ENCODE measurements around the gene DNAH2.

DNAH2 gene

GRCh38 chr17:7702776-7703175, 14.8 kb upstream of the DNAH2 start:
- no peak for DNase-seq

GRCh38 chr17:7703584-7704479, 13.7 kb upstream of the DNAH2 start:
- DNase-seq = peak in 1 of 5 experiments; percentile 30

- no peak for DNase-seq
Observed at GRCh38 chr17:7704601-7705268, 12.8 kb upstream of the DNAH2 start, which contains the start of gene EFNB3. Gene EFNB3, plus strand, starts transcription at chr17:7705202. Its CDS starts 397 bp downstream, at chr17:7705599.

- no peak for DNase-seq
Observed at GRCh38 chr17:7705269-7706255, 12.0 kb upstream of the DNAH2 start.

- no peak for DNase-seq
Observed at GRCh38 chr17:7706631-7707354, 10.8 kb upstream of the DNAH2 start.

GRCh38 chr17:7707446-7707845, 10.1 kb upstream of the DNAH2 start:
- DNase-seq = no peak

GRCh38 chr17:7707858-7708750, 9.4 kb upstream of the DNAH2 start:
- DNase-seq = no peak

- DNase-seq = no peak
Observed at GRCh38 chr17:7709031-7709430, 8.5 kb upstream of the DNAH2 start.

- DNase-seq = no peak
Observed at GRCh38 chr17:7710301-7710700, 7.2 kb upstream of the DNAH2 start.

GRCh38 chr17:7711051-7711755, 6.3 kb upstream of the DNAH2 start:
- no peak for DNase-seq

- no peak for DNase-seq
Observed at GRCh38 chr17:7712111-7712771, 5.3 kb upstream of the DNAH2 start.

GRCh38 chr17:7713782-7714181, 3.8 kb upstream of the DNAH2 start:
- DNase-seq = no peak

- DNase-seq = no peak
Observed at GRCh38 chr17:7714721-7715594, 2.6 kb upstream of the DNAH2 start.

- no peak for DNase-seq
Observed at GRCh38 chr17:7715936-7716886, 1.3 kb upstream of the DNAH2 start.

- DNase-seq = peak in 1 of 5 experiments; percentile 76
Observed at GRCh38 chr17:7717756-7718350, 309 bp downstream of the DNAH2 start.

- no peak for DNase-seq
Observed at GRCh38 chr17:7719661-7720060, 2.1 kb downstream of the DNAH2 start.

- no peak for DNase-seq
Observed at GRCh38 chr17:7720125-7720524, 2.6 kb downstream of the DNAH2 start.
